ENCODE measurements around the gene C1QTNF9B.

DNA sequence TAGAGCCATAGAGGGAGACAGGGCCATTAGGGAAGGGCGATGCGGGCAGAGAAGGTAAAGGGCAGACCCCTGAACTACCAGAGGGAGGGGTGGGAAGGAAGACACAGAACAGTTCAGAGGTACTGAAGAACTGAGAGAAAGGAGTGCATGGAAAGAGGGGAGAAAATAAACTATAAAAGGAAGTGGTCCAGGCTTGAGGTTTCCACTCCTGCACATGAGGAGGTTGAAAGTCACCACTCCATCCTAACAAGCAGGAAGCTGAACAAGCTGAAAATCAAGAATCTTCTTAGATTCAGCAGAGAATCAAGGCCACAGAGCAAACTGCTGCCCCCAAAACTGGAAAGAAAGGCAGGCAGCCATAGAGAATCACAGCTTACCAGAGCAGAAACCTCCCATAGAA is 53.2 kb downstream of the C1QTNF9B start:
- TF ChIP-seq, protein P1, sequence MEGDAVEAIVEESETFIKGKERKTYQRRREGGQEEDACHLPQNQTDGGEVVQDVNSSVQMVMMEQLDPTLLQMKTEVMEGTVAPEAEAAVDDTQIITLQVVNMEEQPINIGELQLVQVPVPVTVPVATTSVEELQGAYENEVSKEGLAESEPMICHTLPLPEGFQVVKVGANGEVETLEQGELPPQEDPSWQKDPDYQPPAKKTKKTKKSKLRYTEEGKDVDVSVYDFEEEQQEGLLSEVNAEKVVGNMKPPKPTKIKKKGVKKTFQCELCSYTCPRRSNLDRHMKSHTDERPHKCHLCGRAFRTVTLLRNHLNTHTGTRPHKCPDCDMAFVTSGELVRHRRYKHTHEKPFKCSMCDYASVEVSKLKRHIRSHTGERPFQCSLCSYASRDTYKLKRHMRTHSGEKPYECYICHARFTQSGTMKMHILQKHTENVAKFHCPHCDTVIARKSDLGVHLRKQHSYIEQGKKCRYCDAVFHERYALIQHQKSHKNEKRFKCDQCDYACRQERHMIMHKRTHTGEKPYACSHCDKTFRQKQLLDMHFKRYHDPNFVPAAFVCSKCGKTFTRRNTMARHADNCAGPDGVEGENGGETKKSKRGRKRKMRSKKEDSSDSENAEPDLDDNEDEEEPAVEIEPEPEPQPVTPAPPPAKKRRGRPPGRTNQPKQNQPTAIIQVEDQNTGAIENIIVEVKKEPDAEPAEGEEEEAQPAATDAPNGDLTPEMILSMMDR (IDR thresholded peaks at IDR 0.05): no peak
- TF ChIP-seq NR3C1 (IDR thresholded peaks at IDR 0.05) (no peak), TFCP2L1 (CRISPR knock-in tag; IDR thresholded peaks at IDR 0.05) (no peak), EP300 (IDR thresholded peaks at IDR 0.05) (no peak), MYC (IDR thresholded peaks at IDR 0.05; ENCODE audit: borderline replicate concordance, low read length) (no peak), SMC3 (IDR thresholded peaks at IDR 0.05) (no peak), MAZ (IDR thresholded peaks at IDR 0.05; ENCODE audit: borderline replicate concordance, low read depth, low read length) (no peak), EHF (CRISPR knock-in tag; IDR thresholded peaks at IDR 0.05) (no peak), POLR2A (IDR thresholded peaks at IDR 0.05; ENCODE audit: low read length) (no peak), CEBPB (IDR thresholded peaks at IDR 0.05) (no peak)
- TF ChIP-seq, protein P2, sequence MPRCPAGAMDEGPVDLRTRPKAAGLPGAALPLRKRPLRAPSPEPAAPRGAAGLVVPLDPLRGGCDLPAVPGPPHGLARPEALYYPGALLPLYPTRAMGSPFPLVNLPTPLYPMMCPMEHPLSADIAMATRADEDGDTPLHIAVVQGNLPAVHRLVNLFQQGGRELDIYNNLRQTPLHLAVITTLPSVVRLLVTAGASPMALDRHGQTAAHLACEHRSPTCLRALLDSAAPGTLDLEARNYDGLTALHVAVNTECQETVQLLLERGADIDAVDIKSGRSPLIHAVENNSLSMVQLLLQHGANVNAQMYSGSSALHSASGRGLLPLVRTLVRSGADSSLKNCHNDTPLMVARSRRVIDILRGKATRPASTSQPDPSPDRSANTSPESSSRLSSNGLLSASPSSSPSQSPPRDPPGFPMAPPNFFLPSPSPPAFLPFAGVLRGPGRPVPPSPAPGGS (IDR thresholded peaks at IDR 0.05): no peak

Measured in A549 (cell line).